Ecto neural progenitor cell (in vitro differentiated cells): ENCODE measurements around the gene SLC5A1.
"Not testable (repeated sequence)": the region's sequence is repeated elsewhere in the genome, so short reads cannot be mapped to it uniquely, and the experiment has no call there.

Experiments used
- DNase-seq: peaks from one replicate; pipeline ENCODE4 v3.0.0-alpha.2; 2018; ENCODE audit warnings: low spot score

SLC5A1 gene

DNA sequence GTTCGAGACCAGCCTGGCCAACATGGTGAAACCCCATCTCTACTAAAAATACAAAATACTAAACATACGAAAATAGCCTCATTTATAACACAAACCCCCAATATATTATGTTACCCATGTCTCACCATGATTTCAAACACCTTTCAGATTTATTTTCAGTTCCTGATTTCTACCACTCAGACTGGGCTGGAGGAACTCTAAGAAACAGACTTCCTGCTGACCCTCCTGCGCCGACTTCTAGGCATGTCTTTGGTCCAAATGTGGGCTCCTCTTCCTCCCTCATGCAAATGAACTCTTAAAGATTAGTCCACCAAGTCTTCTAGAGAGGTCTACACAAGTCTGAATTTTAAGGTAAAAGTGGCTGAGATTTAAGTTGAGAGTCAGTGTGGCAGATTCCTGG lies 105.3 kb downstream of the SLC5A1 start:
- DNase-seq, result not testable (repeated sequence)

DNA sequence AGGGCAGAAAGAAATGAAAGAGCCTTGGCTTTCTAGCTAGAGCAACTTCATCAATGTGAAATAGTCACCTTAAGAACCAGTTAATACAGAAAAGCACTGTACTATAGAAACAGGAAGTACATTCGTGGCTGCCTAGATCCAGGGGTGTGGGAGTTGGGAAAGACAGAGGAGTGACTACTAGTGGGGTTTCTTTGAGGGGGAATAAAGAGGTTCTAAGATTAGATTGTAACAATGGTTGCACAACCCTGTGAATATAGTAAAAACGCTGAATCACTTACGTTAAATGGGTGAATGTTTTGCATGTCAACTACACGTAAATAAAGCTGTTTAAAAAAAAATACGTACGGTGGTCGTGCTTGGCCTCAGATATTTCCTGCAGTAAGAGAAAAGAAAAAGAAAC lies 107.6 kb downstream of the SLC5A1 start:
- not testable (repeated sequence) for DNase-seq

DNA sequence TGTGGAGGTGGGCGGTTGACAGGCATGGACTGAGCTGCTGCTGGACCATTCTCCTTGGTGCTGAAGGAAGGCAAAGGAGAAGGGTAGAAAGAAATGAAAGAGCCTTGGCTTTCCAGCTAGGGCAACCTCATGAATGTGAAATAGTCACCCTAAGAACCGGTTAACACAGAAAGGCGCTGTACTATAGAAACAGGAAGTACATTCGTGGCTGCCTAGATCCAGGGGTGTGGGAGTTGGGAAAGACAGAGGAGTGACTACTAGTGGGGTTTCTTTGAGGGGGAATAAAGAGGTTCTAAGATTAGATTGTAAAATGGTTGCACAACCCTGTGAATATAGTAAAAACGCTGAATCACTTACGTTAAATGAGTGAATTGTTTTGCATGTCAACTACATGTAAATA lies 108.6 kb downstream of the SLC5A1 start:
- not testable (repeated sequence) for DNase-seq

DNA sequence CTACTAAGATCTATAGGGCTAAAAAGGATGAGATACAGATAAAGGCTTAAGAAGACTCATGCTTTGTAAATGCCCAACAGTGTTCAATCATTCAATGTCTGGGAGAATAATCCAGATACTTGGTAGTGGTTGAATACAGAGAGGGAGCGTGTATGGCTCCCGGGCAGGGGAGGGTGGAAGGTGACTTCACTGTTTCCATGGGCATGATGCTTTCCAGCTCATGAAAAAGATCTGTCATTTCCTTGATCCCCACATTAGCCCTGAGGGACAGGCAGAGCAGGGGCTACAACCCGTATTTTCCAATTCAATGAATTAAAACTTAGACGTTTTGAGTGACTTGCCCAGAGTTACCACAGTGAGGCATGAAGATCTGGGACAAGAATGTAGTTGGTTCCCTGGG lies 111.7 kb downstream of the SLC5A1 start:
- not testable (repeated sequence) for DNase-seq

DNA sequence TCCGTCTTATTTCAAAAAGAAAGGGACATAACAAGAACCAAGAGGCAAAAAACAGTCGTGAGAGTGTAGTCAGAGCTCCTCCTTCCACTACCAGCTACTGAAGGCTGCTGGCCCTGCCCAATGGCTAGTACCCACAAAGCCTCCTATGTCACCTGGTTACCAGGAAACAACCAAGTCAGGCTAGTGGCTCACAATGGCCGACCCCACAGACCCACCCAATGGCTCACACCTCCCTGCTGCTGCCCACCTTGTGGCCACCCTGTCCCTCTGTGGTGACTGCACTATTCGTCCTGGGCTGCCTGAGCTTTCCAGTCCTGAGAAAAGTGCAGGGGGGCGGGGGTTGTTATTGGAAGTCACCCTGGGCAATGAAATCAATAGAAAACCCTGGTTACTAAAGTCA lies 114.6 kb downstream of the SLC5A1 start:
- DNase-seq, result not testable (repeated sequence)

DNA sequence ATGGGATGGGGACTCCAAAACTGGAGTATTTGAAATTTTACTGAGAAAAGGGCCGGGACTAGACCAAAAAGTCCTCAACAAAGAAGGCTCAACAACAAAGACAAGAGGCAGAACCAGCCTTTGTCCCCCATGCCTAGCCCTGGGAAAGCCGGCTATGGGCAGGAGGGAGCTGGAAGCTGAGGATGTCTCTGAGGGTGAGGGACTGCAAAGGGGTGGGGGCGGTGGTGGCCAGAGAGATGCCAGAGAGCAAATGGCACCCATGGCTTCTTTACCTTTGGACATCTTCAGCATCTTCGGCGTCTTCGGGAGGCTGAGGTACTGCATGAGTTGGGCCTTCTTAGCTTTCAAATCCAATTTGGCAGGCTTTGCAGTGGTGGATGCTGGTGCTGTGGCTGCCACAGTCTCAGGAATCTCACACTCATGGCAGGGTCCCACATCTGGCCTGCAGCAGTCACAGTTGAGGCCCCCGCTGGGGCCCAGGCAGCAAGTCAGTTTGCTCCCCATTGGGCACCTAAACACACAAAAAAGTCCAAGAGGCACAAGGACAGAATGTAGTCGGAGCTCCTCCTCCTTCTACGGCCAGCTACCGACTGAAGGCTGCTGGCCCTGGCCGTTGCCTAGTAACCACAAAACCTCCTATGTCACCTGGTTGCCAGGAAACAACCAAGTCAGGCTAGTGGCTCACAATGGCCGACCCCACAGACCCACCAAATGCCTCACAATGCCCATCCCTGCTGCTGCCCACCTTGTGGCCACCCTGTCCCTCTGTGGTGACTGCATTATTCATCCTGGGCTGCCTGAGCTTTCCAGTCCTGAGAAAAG lies 115.9 kb downstream of the SLC5A1 start, which contains the start of gene C22orf42:
C22orf42 (minus strand) TSS at position 592 of the 822 bp plus-strand sequence; CDS start at position 504, 88 bp downstream.
- no peak for DNase-seq

DNA sequence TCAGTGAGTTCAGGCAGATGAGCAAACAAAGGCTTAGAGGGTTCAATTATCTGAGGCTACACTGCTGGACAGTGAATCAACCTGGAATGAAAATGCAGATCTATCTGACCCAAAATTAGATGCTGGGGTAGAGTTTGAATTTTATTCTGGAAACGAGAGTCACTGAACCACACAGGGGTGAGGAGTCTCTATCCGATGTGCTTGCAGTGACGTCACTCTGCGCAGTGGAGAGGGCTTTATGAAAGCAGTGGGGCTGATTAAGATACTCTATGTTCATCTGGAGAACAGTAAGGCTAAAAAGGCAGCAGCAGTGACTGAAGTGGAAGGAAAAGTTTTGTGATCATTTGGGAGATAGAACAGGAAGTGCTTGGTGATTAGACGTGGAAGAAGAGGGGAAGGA lies 117.3 kb downstream of the SLC5A1 start:
- DNase-seq, result not testable (repeated sequence)
